GM19397 (cell line): ENCODE measurements around the gene TCF7L1.

ENCODE experiments used
- ATAC-seq: cut with Tn5 transposase; IDR thresholded peaks from one replicate; pipeline ENCODE4 v1.9.1; 2021; ENCODE audit warnings: mild to moderate bottlenecking, moderate library complexity; ENCODE audit not compliant: unreplicated experiment

The TCF7L1 gene

GRCh38 chr2:85247610-85248009, 114.4 kb downstream of the TCF7L1 start:
- ATAC-seq: no peak

GRCh38 chr2:85248773-85249509, 115.7 kb downstream of the TCF7L1 start:
- ATAC-seq: no peak

DNA sequence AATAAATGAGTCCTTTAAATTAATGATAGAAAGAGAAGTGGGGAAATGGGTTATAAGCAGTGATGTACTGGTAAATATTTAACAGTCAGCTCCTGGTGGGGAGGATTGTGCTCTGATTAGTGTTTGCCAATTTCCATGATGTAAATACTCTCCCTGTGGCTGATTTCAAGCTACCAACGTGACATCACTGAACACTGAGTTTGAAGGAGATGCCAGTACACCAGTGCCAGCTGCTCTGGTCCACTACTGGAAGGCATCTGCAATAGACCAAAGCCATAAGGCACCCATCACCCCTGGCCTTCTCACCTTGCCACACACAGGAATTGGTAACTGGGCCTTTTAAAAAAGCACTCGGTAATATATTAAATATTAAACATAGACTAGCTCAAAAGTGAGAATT, 116.9 kb downstream of the TCF7L1 start:
- ATAC-seq: no peak

- ATAC-seq: no peak
Measured at GRCh38 chr2:85251070-85251616, 118.0 kb downstream of the TCF7L1 start.

GRCh38 chr2:85253890-85254289, 120.7 kb downstream of the TCF7L1 start:
- ATAC-seq: no peak

DNA sequence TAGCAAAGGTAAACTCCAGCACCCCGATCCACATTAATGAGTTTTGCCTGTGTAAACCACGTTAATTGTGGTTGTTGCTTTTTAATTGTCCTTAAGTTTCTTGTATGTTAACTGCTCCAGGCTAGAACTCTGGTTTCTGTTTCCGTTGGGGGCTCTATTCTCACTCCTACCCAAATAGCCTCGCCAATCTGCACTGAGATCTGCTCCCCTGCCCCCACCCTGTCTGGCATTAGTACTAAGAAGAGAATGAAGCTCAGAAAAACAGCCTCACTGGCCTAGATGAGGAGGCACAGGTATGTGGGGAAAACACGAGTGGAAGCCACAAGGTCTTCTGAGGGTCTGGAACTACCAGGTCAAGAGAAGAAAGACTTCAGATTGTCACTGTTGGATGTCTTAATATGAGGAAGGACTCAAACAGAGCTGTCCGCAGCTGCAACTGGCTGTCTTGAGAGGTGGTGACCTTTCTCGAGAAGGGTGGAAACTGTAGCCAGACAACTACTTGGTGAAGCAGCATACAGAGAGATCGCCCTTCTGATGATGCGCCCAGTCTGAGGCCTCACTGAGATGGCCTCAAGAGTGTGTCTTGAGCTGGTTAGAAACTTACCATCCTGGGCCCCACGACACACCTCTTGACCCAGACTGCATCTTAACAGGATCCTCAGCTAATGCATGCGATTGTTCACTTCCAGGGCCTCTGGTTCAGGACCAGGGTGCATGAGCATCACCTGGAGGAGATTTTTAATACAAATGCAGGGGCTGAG, 121.5 kb downstream of the TCF7L1 start:
- ATAC-seq: no peak

- ATAC-seq: no peak
Measured at GRCh38 chr2:85255456-85255812, 122.2 kb downstream of the TCF7L1 start.

DNA sequence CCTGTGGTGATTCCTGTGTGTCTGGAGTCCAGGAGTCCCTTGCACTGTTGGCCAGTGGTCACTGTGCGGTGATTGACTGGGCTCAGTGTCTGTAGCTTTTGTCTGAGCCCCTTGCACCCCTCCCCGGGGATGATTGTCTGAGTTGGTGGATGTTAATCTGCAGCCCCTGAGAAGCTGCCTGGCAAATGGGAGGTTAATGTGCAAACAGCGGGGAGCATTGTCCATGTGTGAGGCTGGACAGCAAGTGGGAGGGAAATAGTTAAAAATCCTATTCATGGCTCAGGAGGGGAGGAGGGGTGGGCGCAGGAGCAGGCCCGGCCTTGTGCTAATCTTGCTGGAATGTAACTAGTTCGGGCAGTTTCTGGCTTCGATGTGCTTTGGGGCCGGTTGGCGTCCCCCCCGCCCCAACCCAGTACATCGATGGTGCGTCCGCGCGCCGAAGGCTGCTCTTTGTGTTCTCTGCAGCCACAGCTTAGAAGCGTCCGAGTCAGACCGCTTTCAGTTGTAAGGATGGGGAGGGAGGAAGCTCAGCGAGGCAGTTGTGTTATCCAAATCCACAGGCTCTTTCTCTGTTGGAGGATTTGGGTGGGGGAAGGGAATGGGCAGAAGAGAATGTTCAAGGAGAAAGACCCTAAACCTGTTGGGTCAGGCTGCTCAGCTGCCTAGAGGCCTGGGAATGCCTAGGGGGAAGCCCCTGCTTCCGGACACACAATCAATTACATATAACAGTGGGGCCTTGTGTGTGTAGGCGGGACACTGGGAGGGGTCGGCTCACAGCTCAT, 122.8 kb downstream of the TCF7L1 start:
- no peak for ATAC-seq

DNA sequence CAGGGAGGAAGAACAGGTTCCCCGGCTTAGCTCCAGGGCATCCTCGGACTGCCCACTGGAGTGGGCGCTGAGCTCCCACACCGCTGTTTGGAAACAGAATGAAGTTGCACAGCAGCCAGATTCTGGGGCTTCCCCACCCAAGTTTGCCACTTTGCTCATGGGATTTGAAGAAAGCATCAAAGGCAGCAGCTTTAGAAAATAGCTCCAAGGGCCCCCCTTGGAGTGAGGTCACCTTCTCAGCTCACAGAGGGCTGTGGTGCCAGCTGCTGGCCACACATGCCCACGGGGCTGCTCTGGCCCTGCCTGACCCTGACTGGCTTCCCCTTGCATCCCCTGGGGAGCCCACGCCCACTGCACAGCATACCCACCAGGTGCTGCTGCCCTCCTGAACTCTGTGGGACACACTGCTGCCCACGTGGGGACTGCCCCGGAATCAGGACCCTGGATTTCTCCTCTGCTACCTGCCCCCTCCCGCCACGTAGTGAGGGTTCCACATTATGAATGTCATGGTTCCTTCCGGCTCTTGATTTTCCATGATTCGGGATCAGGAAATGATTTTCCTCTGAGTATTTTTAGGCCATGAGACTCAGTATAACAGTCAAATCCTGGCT, 124.3 kb downstream of the TCF7L1 start:
- ATAC-seq: no peak

- no peak for ATAC-seq
Measured at GRCh38 chr2:85257970-85258605, 124.9 kb downstream of the TCF7L1 start.

GRCh38 chr2:85259101-85259590, 126.0 kb downstream of the TCF7L1 start:
- ATAC-seq: no peak

DNA sequence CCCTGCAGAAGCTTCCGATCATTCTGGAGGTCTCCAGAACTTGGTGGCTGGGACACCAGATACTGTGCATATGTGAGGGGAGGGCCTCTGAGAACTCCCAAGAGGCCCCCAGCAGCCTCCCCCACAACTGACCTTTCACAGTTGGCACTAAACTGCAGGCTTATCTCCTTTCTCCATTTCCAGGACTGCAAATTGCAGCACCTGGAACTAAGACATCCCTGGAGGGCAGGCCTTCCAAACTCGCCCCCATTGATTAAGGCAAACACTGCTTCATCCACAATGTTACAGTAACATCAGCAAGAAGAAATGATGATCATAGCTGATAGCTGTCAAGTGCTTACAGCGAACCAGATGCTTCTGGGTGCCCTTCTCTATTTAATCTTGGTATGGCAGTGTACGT, 126.7 kb downstream of the TCF7L1 start:
- no peak for ATAC-seq

- ATAC-seq: no peak
Measured at GRCh38 chr2:85263591-85263990, 130.4 kb downstream of the TCF7L1 start.

GRCh38 chr2:85264471-85264870, 131.3 kb downstream of the TCF7L1 start:
- ATAC-seq: no peak

GRCh38 chr2:85265304-85265703, 132.1 kb downstream of the TCF7L1 start:
- no peak for ATAC-seq

GRCh38 chr2:85266146-85267041, 133.2 kb downstream of the TCF7L1 start:
- ATAC-seq: peak; percentile 67

DNA sequence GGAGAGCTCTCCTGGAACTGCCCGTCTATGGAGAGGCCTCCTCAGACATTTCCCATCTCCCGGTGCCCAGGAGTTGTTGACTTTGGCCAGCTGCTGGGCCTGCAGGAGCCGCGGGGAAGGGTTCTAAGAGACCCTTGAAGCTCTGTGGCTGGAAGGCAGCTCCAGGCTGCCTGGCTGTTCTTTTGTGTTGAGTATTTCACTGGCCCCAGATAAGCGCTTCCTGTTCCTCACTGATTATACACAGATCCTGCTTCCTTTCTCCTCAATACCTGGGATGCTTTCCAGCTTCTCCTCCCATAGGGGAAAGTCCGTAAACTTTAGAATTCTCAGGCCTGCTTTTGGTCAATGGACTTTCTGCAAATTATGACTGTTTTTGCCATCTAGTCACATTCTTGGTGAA, 136.8 kb downstream of the TCF7L1 start:
- no peak for ATAC-seq

DNA sequence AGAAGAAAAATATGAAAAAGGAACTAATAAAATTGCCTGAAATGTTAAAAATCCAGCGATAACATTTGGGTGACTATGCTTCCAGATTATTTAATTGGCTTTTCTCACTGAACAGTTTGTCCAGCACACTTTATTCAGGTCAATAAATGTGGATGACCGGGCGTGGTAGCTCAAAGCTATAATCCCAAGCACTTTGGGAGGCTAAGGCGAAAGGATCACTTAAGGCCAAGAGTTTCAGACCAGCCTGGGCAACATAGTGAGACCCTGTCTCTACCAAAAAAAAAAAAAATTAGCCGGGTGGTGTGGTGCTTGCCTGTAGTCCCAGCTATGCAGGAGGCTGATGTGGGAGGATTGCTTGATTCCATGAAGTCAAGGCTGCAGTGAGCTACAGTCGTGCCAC, 139.2 kb downstream of the TCF7L1 start:
- ATAC-seq: no peak
